Mucosa of descending colon (tissue), 3 donors: ENCODE data around the gene UGT1A8. TPM values are rescaled to one million over a fixed set of nuclear protein-coding genes. Genes with fewer than 3 reads are reported as not detected.
"Not testable (repeated sequence)": the region's sequence is repeated elsewhere in the genome, so short reads cannot be mapped to it uniquely, and the experiment has no call there.

Experiments used
- ATAC-seq: fragments of 200-7000 bp; cut with Tn5 transposase; one replicate; pipeline ENCODE4 v1.9.1; 2020; ENCODE audit warnings: mild to moderate bottlenecking, moderate library complexity
- DNase-seq, 3 donors: peaks; one replicate each; pipeline ENCODE4 v3.0.0-alpha.2; 2020
- H3K36me3 ChIP-seq: fragments of 200-600 bp; one replicate; pipeline ENCODE4 v1.8.0; 2021; ENCODE audit warnings: low read depth, mild to moderate bottlenecking
- H3K4me1 ChIP-seq: fragments of 200-600 bp; one replicate; pipeline ENCODE4 v1.8.0; 2021; ENCODE audit warnings: low read depth, mild to moderate bottlenecking
- H3K4me3 ChIP-seq: fragments of 200-600 bp; one replicate; pipeline ENCODE4 v1.8.0; 2021; ENCODE audit warnings: mild to moderate bottlenecking
- H3K9me3 ChIP-seq: fragments of 200-600 bp; one replicate; pipeline ENCODE4 v1.8.0; 2021; ENCODE audit warnings: mild to moderate bottlenecking
- intact Hi-C, 2 donors: fragments of 100-400 bp; cut with DNase I in 1 of 2; cut with micrococcal nuclease in 1 of 2; formaldehyde crosslinking; loops; one replicate each; pipeline versions ENCODE4 v1.11.0 to v1.11.1; 2022; cut with DNase I, micrococcal nuclease
- total RNA-seq, 3 donors: library from RNA; stranded (reverse); fragmentation: NEBNext Ultra II Directional in 2 of 3; extraction: Animal tissue kit (Norgen Biotek cat#: 25700) in 2 of 3; gene quantifications; one replicate each; pipeline versions ENCODE4 v1.2.1 to v1.2.4, GENCODE V29; 2021 to 2023
- TF ChIP-seq, protein P1 (sequence below): fragments of 200-600 bp; IDR thresholded peaks from one replicate; pipeline ENCODE4 v1.8.0; 2022; ENCODE audit warnings: antibody characterized with exemption, mild to moderate bottlenecking
- donor health status: DM: no; HTN: no; CAD: no; lungs with moderate emphysema.
- donor health status: DM: no; HTN: no; CAD: no.
- donor health status: DM: no; HTN: yes; CAD: no.

Gene UGT1A8
- total RNA-seq, 3 donors from 2014 or later, result 7.4 to 34.2 (median 12.2) TPM

- ATAC-seq (no peak), DNase-seq (no peak)
- intact Hi-C loops, result no loop called here
- H3K9me3 ChIP-seq, result no peaks in the 10 kb centered on the region
- no peaks in the 10 kb centered on the region for H3K36me3 ChIP-seq
- peaks cover 28% of the 10 kb centered on the region for H3K4me1 ChIP-seq
- TF ChIP-seq, protein P1, sequence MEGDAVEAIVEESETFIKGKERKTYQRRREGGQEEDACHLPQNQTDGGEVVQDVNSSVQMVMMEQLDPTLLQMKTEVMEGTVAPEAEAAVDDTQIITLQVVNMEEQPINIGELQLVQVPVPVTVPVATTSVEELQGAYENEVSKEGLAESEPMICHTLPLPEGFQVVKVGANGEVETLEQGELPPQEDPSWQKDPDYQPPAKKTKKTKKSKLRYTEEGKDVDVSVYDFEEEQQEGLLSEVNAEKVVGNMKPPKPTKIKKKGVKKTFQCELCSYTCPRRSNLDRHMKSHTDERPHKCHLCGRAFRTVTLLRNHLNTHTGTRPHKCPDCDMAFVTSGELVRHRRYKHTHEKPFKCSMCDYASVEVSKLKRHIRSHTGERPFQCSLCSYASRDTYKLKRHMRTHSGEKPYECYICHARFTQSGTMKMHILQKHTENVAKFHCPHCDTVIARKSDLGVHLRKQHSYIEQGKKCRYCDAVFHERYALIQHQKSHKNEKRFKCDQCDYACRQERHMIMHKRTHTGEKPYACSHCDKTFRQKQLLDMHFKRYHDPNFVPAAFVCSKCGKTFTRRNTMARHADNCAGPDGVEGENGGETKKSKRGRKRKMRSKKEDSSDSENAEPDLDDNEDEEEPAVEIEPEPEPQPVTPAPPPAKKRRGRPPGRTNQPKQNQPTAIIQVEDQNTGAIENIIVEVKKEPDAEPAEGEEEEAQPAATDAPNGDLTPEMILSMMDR, result no peak
- no peak overlapping the region for H3K4me3 ChIP-seq
Observed at GRCh38 chr2:233693963-233694362, 76.5 kb downstream of the UGT1A8 start.

DNA sequence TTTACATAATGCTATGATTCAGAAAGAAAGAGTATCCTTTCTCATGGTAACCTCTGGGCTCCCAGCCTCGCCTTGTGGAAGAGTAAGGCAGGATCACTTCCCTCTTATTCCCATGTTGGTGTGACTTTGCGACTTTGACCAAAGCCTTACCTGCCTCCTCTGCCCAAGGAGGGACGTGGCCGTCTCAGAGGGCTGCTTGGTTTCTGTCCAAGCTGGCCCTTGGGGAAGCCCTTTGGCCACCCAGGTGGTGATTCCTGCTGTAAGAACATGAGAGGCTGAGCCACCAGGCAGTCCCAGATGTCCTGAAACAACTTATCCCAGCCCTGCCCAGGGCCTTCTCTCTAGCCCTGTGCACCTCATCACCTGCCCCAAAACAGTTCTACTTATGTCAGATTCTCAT lies 81.3 kb downstream of the UGT1A8 start:
- intact Hi-C loops, result no loop called here
- TF ChIP-seq, protein P1, result no peak

GRCh38 chr2:233699424-233700027 lies 82.1 kb downstream of the UGT1A8 start:
- Histone ChIP-seq H3K4me3 (no peak overlapping the region), H3K4me1 (no peaks in the 10 kb centered on the region), H3K36me3 (no peaks in the 10 kb centered on the region), H3K9me3 (no peaks in the 10 kb centered on the region)
- TF ChIP-seq, protein P1, result no peak
- no peak for ATAC-seq
- DNase-seq, result no peak
- intact Hi-C loops, result no loop called here

More for the DNA sequence above, 81.3 kb downstream of the UGT1A8 start:
- DNase-seq (no peak), ATAC-seq (peak; percentile 14)
- Histone ChIP-seq H3K9me3 (no peaks in the 10 kb centered on the region), H3K4me3 (no peak overlapping the region), H3K4me1 (no peaks in the 10 kb centered on the region), H3K36me3 (no peaks in the 10 kb centered on the region)

- no peak overlapping the region for H3K4me3 ChIP-seq
- intact Hi-C loops, result no loop called here
- TF ChIP-seq, protein P1, result no peak
- H3K4me1 ChIP-seq, result no peaks in the 10 kb centered on the region
- ATAC-seq (peak; percentile 93), DNase-seq (no peak)
- H3K9me3 ChIP-seq, result no peaks in the 10 kb centered on the region
- no peaks in the 10 kb centered on the region for H3K36me3 ChIP-seq
Observed at GRCh38 chr2:233700028-233700635, 82.7 kb downstream of the UGT1A8 start.

GRCh38 chr2:233700842-233701241 lies 83.4 kb downstream of the UGT1A8 start:
- H3K36me3 ChIP-seq, ATAC-seq, intact Hi-C loops: not testable (repeated sequence)

DNA sequence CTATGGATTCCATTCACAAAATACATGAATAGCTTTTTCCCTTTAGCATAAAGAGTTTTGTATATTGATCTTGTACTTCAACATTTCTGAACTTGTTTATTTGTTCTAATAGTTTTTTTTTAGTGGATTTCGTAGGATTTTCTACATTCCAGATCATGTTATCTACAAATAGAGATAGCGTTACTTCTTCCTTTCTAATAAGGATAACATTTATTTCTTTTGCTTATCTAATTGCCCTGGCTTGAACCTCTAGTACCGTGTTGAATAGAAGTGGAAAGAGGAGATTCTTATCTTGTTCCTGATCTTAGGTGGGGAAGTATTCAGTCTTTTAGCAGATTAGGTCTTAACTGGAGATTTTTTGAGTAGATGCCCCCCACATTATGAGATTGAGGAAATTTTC lies 84.8 kb downstream of the UGT1A8 start:
- ATAC-seq, result no peak
- TF ChIP-seq, protein P1, result no peak
- intact Hi-C loops, result no loop called here

More at GRCh38 chr2:233700842-233701241, 83.4 kb downstream of the UGT1A8 start:
- DNase-seq, H3K4me1 ChIP-seq, H3K4me3 ChIP-seq, H3K9me3 ChIP-seq: not testable (repeated sequence)

More for the DNA sequence above, 84.8 kb downstream of the UGT1A8 start:
- no peak for DNase-seq
- Histone ChIP-seq H3K36me3 (no peaks in the 10 kb centered on the region), H3K4me1 (no peaks in the 10 kb centered on the region), H3K9me3 (no peaks in the 10 kb centered on the region), H3K4me3 (no peak overlapping the region)
